Endothelial cell of umbilical vein (primary cell): ENCODE data around the gene PLA2G15.

Source experiments
- CTCF ChIP-seq, 2 donors: IDR thresholded peaks; 1 replicate in 1 of 2; 2 replicates in 1 of 2; pipeline ENCODE4 v1.5.1; 2011; ENCODE audit warnings: low read length in 2 of 2, mild to moderate bottlenecking in 2 of 2, moderate library complexity in 2 of 2, control low read depth in 1 of 2, inconsistent platforms in 1 of 2, low read depth in 1 of 2; ENCODE audit not compliant: insufficient read depth in 1 of 2; ENCODE audit errors: extremely low read depth in 1 of 2
- EZH2 ChIP-seq: IDR thresholded peaks from 2 replicates; pipeline ENCODE4 v1.6.1; 2012; ENCODE audit warnings: borderline replicate concordance, low read depth, mild to moderate bottlenecking, moderate library complexity, low read length, inconsistent platforms; ENCODE audit not compliant: severe bottlenecking
- FOS ChIP-seq: IDR thresholded peaks from 2 replicates; pipeline ENCODE4 v1.6.1; 2011; ENCODE audit warnings: mild to moderate bottlenecking, low read length, moderate library complexity, borderline replicate concordance; ENCODE audit not compliant: insufficient read depth
- GATA2 ChIP-seq: IDR thresholded peaks from 2 replicates; pipeline ENCODE4 v1.7.0; 2011; ENCODE audit warnings: low read depth, mild to moderate bottlenecking, moderate library complexity, mixed read lengths, low read length; ENCODE audit not compliant: insufficient read length, insufficient read depth
- JUN ChIP-seq: IDR thresholded peaks from 2 replicates; pipeline ENCODE4 v1.6.1; 2011; ENCODE audit warnings: borderline replicate concordance, low read depth; ENCODE audit not compliant: insufficient read length, insufficient read depth
- MAX ChIP-seq: IDR thresholded peaks from 2 replicates; pipeline ENCODE4 v1.6.1; 2011; ENCODE audit not compliant: insufficient read depth, insufficient read length
- MYC ChIP-seq: IDR thresholded peaks from one replicate; pipeline ENCODE4 v1.6.1; 2011; ENCODE audit warnings: mild to moderate bottlenecking, low read depth, low read length
- POLR2A ChIP-seq: IDR thresholded peaks from 2 replicates; pipeline ENCODE4 v1.6.1; 2012; ENCODE audit warnings: low read depth, mild to moderate bottlenecking, control low read depth, low read length
- POLR2AphosphoS5 ChIP-seq: IDR thresholded peaks from 2 replicates; pipeline ENCODE4 v1.6.1; 2012; ENCODE audit warnings: low read depth, mild to moderate bottlenecking, control low read depth, low read length, moderate library complexity; ENCODE audit not compliant: insufficient read depth

GRCh38 chr16:68265078-68265920, 20.1 kb downstream of the PLA2G15 start:
- no peak for TF ChIP-seq CTCF (IDR thresholded peaks at IDR 0.05; ENCODE audit: extremely low read depth in 1 of 2, insufficient read depth in 1 of 2, low read depth in 1 of 2, low read length in 2 of 2)
- no peak for TF ChIP-seq EZH2
- no peak for TF ChIP-seq MAX
- peak; percentile 29 for TF ChIP-seq POLR2AphosphoS5
- peak; percentile 57 for TF ChIP-seq POLR2A
- no peak for TF ChIP-seq GATA2
- no peak for TF ChIP-seq JUN
- TF ChIP-seq MYC = no peak
- no peak for TF ChIP-seq FOS
